Common myeloid progenitor, CD34-positive (primary cell): ENCODE results near the gene EML2.

Experiments used
- CTCF ChIA-PET: fragments of 350-600 bp; sonication (Branson Sonifier 250); formaldehyde crosslinking; loops from one replicate; lab custom pipeline; 2021; ENCODE audit warnings: antibody characterized with exemption; lab: Charles Lee
- POLR2A ChIA-PET: fragments of 350-600 bp; sonication (Branson Sonifier 250); formaldehyde crosslinking; loops from one replicate; lab custom pipeline; 2021; ENCODE audit warnings: antibody characterized with exemption; lab: Charles Lee
- DNase-seq, 3 donors: peaks; one replicate each; pipeline versions ENCODE4 v3.0.0 to v3.0.0-alpha.2; 2013
- H3K27ac ChIP-seq, 2 experiments: 1 replicate in 1 of 2; 2 replicates in 1 of 2; pipeline ENCODE4 v1.7.0; 2013; ENCODE audit warnings: inconsistent platforms in 2 of 2, low read length in 2 of 2, mild to moderate bottlenecking in 2 of 2, low read depth in 1 of 2, moderate library complexity in 1 of 2; ENCODE audit not compliant: severe bottlenecking in 2 of 2, insufficient read depth in 1 of 2, poor library complexity in 1 of 2
- H3K27me3 ChIP-seq, 5 experiments: replicated peaks in 2 of 5; 1 replicate in 3 of 5; 2 replicates in 2 of 5; pipeline versions ENCODE4 v1.6.1 to v1.7.0; 2013; ENCODE audit warnings: low read length in 4 of 5, mild to moderate bottlenecking in 2 of 5, moderate library complexity in 2 of 5, inconsistent platforms in 1 of 5; ENCODE audit not compliant: insufficient read depth in 5 of 5, control insufficient read depth in 4 of 5
- H3K36me3 ChIP-seq, 4 experiments: 1 replicate in 2 of 4; 2 replicates in 2 of 4; pipeline versions ENCODE4 v1.6.1 to v1.7.0; 2013; ENCODE audit warnings: low read length in 3 of 4, control low read depth in 1 of 4, mild to moderate bottlenecking in 1 of 4; ENCODE audit not compliant: control insufficient read depth in 4 of 4, insufficient read depth in 4 of 4
- H3K4me1 ChIP-seq, 4 experiments: 1 replicate in 3 of 4; 2 replicates in 1 of 4; pipeline versions ENCODE4 v1.6.1 to v1.7.1; 2013; ENCODE audit warnings: low read length in 3 of 4, mild to moderate bottlenecking in 3 of 4, control low read depth in 1 of 4, inconsistent platforms in 1 of 4, moderate library complexity in 1 of 4; ENCODE audit not compliant: control insufficient read depth in 4 of 4, insufficient read depth in 4 of 4; ENCODE audit errors: control extremely low read depth in 1 of 4
- H3K4me3 ChIP-seq, 7 experiments: 1 replicate in 4 of 7; 2 replicates in 3 of 7; pipeline versions ENCODE4 v1.5.1 to v1.7.0; 2013; ENCODE audit warnings: mild to moderate bottlenecking in 7 of 7, low read length in 6 of 7, moderate library complexity in 6 of 7, inconsistent platforms in 2 of 7, low read depth in 2 of 7, control low read depth in 1 of 7; ENCODE audit not compliant: insufficient read depth in 4 of 7, control insufficient read depth in 1 of 7; ENCODE audit errors: extremely low read depth in 1 of 7
- H3K9me3 ChIP-seq, 5 experiments: 1 replicate in 4 of 5; 2 replicates in 1 of 5; pipeline versions ENCODE4 v1.6.1 to v1.7.1; 2013; ENCODE audit warnings: low read length in 4 of 5, mild to moderate bottlenecking in 2 of 5, inconsistent platforms in 1 of 5, low read depth in 1 of 5, moderate library complexity in 1 of 5; ENCODE audit not compliant: control insufficient read depth in 4 of 5, insufficient read depth in 2 of 5; ENCODE audit errors: control extremely low read depth in 1 of 5
- WGBS: methylation state at CpG from one replicate; pipeline ENCODE4 v1.1.5; 2013; ENCODE audit not compliant: insufficient coverage; 5-methylcytosine and 5-hydroxymethylcytosine counted together

Gene EML2

GRCh38 chr19:45657520-45658167, 18.4 kb upstream of the EML2 start:
- H3K36me3 ChIP-seq = no peaks in the 10 kb centered on the region
- ChIA-PET CTCF (interaction anchor here (1.0 kb wide), 1 partner anchor 15 kb away, joined by 3 read pairs; no protein-coding TSS in a partner anchor), POLR2A (interaction anchor here (0.6 kb wide), 1 partner anchor 382 kb away, joined by 4 read pairs; no protein-coding TSS in a partner anchor)
- H3K4me3 ChIP-seq = no peak overlapping the region
- H3K27me3 ChIP-seq = peaks cover 0 to 4% (median 2%) of the 10 kb centered on the region in 5 experiments
- no peaks in the 10 kb centered on the region for H3K4me1 ChIP-seq
- WGBS = 77% methylated on average over 12 of the region's 14 CpGs
- DNase-seq = no peak
- no peak overlapping the region for H3K27ac ChIP-seq
- H3K9me3 ChIP-seq = no peaks in the 10 kb centered on the region

GRCh38 chr19:45655073-45655472, 15.9 kb upstream of the EML2 start:
- ChIA-PET POLR2A (no interaction called here), CTCF (interaction anchor here (1.9 kb wide), 1 partner anchor 9 kb away, joined by 5 read pairs; no protein-coding TSS in a partner anchor)
- Histone ChIP-seq H3K27me3 (no peaks in the 10 kb centered on the region), H3K4me3 (no peak overlapping the region), H3K4me1 (no peaks in the 10 kb centered on the region), H3K36me3 (no peaks in the 10 kb centered on the region), H3K9me3 (no peaks in the 10 kb centered on the region), H3K27ac (no peak overlapping the region)
- DNase-seq = no peak
- WGBS = 86% methylated on average over 3 of the region's 3 CpGs

GRCh38 chr19:45653634-45654033, 14.4 kb upstream of the EML2 start:
- no peaks in the 10 kb centered on the region for H3K27me3 ChIP-seq
- no peak overlapping the region for H3K27ac ChIP-seq
- no peaks in the 10 kb centered on the region for H3K36me3 ChIP-seq
- CTCF ChIA-PET = interaction anchor here (1.4 kb wide), 1 partner anchor 13 kb away, joined by 3 read pairs; no protein-coding TSS in a partner anchor
- no peak overlapping the region for H3K4me3 ChIP-seq
- no peaks in the 10 kb centered on the region for H3K4me1 ChIP-seq
- WGBS = 86% methylated on average over 5 of the region's 5 CpGs
- no peaks in the 10 kb centered on the region for H3K9me3 ChIP-seq
- POLR2A ChIA-PET = no interaction called here
- DNase-seq = no peak

GRCh38 chr19:45650722-45651121, 11.5 kb upstream of the EML2 start:
- POLR2A ChIA-PET = no interaction called here
- 11% methylated on average over 3 of the region's 3 CpGs for WGBS

GRCh38 chr19:45646345-45646698, 7.1 kb upstream of the EML2 start:
- Histone ChIP-seq H3K4me1 (peaks cover 4 to 33% (median 30%) of the 10 kb centered on the region in 4 experiments), H3K4me3 (peak overlapping the region in 5 of 7 experiments; percentile 1 to 79 (median 61)), H3K27ac (no peak overlapping the region), H3K36me3 (no peaks in the 10 kb centered on the region), H3K9me3 (no peaks in the 10 kb centered on the region), H3K27me3 (peaks cover 0 to 24% (median 10%) of the 10 kb centered on the region in 5 experiments)
- ChIA-PET POLR2A (interaction anchor here (0.7 kb wide), 1 partner anchor 15 kb away, joined by 3 read pairs; no protein-coding TSS in a partner anchor), CTCF (interaction anchor here (0.7 to 1.7 kb wide), 5 partner anchors 10 to 161 kb away, joined by 3 to 5 read pairs (median 3); partner anchors contain the start of gene QPCTL)
- DNase-seq = no peak
- 13% methylated on average over 5 of the region's 9 CpGs for WGBS

More at GRCh38 chr19:45650722-45651121, 11.5 kb upstream of the EML2 start:
- H3K27ac ChIP-seq = no peak overlapping the region
- CTCF ChIA-PET = interaction anchor here (1.0 to 1.6 kb wide), 2 partner anchors 9 to 30 kb away, joined by 3 to 4 read pairs; no protein-coding TSS in a partner anchor
- peaks cover 4 to 8% (median 7%) of the 10 kb centered on the region in 4 experiments for H3K4me1 ChIP-seq
- no peak overlapping the region for H3K4me3 ChIP-seq
- peak in 1 of 3 donors; percentile 48 for DNase-seq
- H3K9me3 ChIP-seq = no peaks in the 10 kb centered on the region
- peaks cover 0 to 2% (median 0%) of the 10 kb centered on the region in 5 experiments for H3K27me3 ChIP-seq
- H3K36me3 ChIP-seq = no peaks in the 10 kb centered on the region

GRCh38 chr19:45645631-45646344, 6.6 kb upstream of the EML2 start:
- ChIA-PET CTCF (interaction anchor here (0.7 to 1.7 kb wide), 6 partner anchors 10 to 160 kb away, joined by 3 to 5 read pairs (median 3); partner anchors contain the start of gene QPCTL), POLR2A (interaction anchor here (0.7 kb wide), 2 partner anchors 15 to 1357 kb away, joined by 3 read pairs; no protein-coding TSS in a partner anchor)

More at GRCh38 chr19:45645631-45646344, 6.6 kb upstream of the EML2 start:
- no peak overlapping the region for H3K27ac ChIP-seq
- peak; percentile 85 to 91 (median 91) for DNase-seq
- 0% methylated on average over 15 of the region's 27 CpGs for WGBS
- no peaks in the 10 kb centered on the region for H3K9me3 ChIP-seq
- peaks cover 4 to 37% (median 35%) of the 10 kb centered on the region in 4 experiments for H3K4me1 ChIP-seq
- peaks cover 0 to 24% (median 10%) of the 10 kb centered on the region in 5 experiments for H3K27me3 ChIP-seq
- H3K4me3 ChIP-seq = peak overlapping the region; percentile 1 to 79 (median 57)
- no peaks in the 10 kb centered on the region for H3K36me3 ChIP-seq
